Breast epithelium (tissue), 3 donors: Measurements from ENCODE around the gene MRPS9.

Experiments
- POLR2A ChIP-seq: fragments of 450-650 bp; IDR thresholded peaks from one replicate; pipeline ENCODE4 v1.6.1; 2016; ENCODE audit warnings: antibody characterized with exemption, mild to moderate bottlenecking, moderate library complexity
- POLR2AphosphoS5 ChIP-seq, 3 donors: sonication (generic); formaldehyde crosslinking; IDR thresholded peaks; one replicate each; pipeline ENCODE4 v1.6.1; 2017; ENCODE audit warnings: antibody characterized with exemption in 3 of 3
- TF ChIP-seq, protein P1 (sequence below), 3 donors: fragments of 450-650 bp; IDR thresholded peaks; one replicate each; pipeline ENCODE4 v1.5.1; 2016 to 2017; ENCODE audit warnings: antibody characterized with exemption in 3 of 3, mild to moderate bottlenecking in 3 of 3, moderate library complexity in 3 of 3

DNA sequence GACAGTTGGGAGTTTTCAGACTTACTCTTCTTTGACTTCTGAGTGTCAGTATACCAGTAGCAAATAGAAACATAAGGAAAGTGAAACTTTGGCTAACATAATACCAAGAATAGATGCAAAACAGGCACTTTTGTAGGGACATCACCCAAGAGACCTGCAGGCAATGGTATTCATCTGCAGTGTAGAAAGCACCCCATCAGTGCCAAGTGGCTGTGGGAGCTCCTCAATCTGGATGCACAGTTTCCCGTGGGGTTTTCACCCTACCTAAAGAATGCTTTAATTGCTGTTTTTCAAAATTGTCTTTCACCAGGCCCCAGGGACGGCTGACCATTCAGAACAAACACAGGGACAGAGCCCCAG, 107.1 kb downstream of the MRPS9 start:
- TF ChIP-seq, protein P1, sequence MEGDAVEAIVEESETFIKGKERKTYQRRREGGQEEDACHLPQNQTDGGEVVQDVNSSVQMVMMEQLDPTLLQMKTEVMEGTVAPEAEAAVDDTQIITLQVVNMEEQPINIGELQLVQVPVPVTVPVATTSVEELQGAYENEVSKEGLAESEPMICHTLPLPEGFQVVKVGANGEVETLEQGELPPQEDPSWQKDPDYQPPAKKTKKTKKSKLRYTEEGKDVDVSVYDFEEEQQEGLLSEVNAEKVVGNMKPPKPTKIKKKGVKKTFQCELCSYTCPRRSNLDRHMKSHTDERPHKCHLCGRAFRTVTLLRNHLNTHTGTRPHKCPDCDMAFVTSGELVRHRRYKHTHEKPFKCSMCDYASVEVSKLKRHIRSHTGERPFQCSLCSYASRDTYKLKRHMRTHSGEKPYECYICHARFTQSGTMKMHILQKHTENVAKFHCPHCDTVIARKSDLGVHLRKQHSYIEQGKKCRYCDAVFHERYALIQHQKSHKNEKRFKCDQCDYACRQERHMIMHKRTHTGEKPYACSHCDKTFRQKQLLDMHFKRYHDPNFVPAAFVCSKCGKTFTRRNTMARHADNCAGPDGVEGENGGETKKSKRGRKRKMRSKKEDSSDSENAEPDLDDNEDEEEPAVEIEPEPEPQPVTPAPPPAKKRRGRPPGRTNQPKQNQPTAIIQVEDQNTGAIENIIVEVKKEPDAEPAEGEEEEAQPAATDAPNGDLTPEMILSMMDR (IDR thresholded peaks at IDR 0.05): no peak
- TF ChIP-seq POLR2A: no peak
- TF ChIP-seq POLR2AphosphoS5 (IDR thresholded peaks at IDR 0.05): no peak
